GM19239 (cell line): ENCODE results near the gene KLHL20.
"Not testable (repeated sequence)": the region's sequence is repeated elsewhere in the genome, so short reads cannot be mapped to it uniquely, and the experiment has no call there.

Experiments used
- DNase-seq: peaks from one replicate; pipeline ENCODE4 v3.0.0; 2011; ENCODE audit warnings: low spot score; ENCODE audit not compliant: insufficient read length
- FAIRE-seq: peaks from 2 replicates; lab custom pipeline; 2011; peaks lifted over from hg19 to GRCh38; lab: Jason Lieb, UNC

Gene KLHL20

DNA sequence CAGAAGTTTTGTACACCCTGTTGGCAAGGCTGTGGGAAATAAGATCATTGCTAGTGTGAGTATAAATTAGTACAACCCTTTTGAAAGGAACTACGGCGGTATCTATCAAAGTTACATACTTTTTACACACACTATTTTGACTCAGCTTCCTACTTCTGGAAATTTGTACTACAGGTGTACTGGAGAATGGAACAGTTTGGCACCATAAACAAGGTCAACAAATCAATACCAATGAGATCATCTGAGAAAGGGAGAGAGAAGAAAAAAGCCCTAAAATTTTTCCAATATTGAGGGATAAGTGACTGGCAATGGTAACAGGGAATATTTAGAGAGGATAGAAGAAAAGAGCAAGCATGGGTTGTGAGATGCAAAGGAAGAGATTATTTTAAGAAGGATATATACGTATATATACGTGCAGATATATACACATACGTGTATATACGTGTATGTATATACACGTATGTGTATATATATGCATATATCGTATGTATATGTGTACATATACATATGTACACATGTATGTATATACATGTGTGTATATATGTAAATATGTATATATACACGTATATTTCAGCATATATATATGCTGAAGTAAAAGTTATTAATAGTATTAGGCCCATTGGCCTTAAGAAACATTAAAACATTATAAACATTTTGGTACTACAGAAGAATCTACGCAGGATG, 27.6 kb downstream of the KLHL20 start:
- FAIRE-seq (no peak), DNase-seq (no peak)

GRCh38 chr1:173744651-173745050, 29.9 kb downstream of the KLHL20 start:
- DNase-seq (no peak), FAIRE-seq (no peak)

DNA sequence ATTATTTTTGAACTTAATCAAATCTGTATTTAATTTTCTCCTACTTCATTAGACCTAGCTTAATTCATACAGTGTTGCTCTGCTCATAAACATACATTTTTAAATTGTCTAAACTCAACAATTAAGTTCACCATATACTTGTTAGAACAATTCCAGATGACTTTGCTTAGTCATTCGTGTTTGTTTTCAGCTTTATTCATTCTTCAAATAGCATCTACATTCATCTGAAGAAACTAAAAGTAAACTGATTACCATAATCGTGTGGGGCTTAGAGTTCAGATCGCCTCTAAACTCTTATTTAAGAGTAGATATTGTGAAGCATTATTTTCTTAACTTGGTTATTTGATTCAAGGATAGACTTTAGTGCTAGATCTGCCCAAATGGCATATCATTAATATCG, 34.4 kb downstream of the KLHL20 start:
- FAIRE-seq (no peak), DNase-seq (no peak)

- no peak for FAIRE-seq
- DNase-seq = no peak
Measured at GRCh38 chr1:173753830-173754229, 39.0 kb downstream of the KLHL20 start.

GRCh38 chr1:173757666-173758065, 42.9 kb downstream of the KLHL20 start:
- DNase-seq = no peak
- no peak for FAIRE-seq

DNA sequence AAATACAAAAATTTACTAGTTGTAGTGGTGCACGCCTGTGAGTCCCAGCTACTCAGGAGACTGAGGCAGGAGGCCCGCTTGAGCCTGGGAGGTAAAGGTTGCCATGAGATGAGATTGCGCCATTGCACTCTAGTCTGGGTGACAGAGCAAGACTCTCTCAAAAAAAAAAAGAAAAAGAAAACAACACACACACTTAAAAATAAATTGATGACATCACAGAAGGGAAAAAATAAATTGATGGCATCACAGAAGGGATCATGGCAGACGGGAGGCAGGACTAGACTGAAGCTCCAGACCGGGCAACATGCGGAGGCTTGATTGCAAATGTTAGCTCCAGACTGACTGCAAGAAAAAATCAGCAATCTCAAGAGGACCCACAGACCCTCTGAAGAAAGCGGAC, 43.3 kb downstream of the KLHL20 start:
- FAIRE-seq = no peak
- DNase-seq = no peak

DNA sequence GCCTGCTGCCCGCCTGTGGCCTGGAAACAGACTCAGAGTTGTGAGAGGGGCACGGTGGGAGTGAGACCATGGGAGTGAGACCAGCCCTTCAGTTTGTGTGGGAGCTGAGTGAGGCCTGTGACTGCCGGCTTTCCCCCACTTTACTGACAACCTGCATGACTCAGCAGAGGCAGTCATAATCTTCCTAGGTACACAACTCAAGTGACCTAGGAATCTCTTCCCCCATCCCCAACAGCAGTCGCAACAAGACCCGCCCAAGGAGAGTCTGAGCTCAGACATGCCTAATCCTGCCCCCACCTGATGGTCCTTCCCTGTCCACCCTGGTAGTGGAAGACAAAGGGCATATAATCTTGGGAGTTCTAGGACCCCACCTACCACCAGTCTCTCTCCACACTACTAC, 44.2 kb downstream of the KLHL20 start:
- no peak for DNase-seq
- no peak for FAIRE-seq

DNA sequence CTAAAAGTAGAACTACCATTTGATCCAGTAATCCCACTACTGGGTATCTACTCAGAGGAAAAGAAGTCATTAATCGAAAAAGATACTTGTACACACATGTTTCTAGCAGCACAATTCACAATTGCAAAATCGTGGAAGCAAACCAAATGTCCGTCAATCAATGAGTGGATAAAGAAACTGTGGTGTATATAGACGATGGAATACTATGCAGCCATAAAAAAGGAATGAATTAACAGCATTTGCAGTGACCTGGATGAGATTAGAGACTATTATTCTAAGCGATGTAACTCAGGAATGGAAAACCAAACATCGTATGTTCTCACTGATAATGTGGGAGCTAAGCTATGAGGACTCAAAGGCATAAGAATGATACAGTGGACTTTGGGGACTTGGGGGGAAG, 49.5 kb downstream of the KLHL20 start:
- not testable (repeated sequence) for FAIRE-seq, DNase-seq

DNA sequence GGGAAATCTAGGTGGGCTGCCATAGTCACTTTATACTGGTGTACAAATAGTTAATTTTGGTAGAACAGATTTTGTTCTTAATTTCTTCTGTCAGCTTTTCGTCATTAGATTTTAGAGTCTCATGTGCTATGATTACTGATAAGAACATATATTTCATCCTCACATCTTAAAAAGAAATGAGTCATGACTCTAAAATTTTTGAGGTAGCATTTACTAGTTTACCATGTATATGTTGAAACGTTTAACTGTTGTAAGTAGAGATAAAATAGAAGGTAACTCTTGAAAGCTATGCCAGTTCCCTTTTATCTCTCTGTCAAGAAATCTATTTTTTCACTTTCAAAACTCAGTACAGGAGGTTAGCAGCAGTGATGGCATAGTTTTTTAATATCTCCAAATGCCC, 53.4 kb downstream of the KLHL20 start:
- no peak for DNase-seq
- no peak for FAIRE-seq

DNA sequence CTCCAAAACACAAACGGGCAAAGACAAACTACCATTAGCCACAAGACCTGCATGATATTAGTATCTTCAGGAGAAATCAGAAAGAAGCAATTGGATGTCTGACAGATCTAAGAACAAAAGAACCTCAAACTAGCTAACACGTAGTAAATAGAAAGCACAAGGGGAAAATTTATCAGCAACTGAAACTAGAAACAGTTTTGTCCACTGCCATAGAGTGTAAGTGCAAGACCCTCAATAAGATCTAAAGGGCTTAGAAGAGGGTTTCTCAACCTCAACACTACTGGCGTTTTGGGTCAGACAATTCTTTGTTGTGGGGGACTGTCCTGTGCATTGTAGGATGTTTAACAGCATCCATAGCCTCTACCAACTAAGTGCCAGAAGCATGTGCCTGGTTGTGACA, 54.0 kb downstream of the KLHL20 start:
- DNase-seq = no peak
- FAIRE-seq = no peak

DNA sequence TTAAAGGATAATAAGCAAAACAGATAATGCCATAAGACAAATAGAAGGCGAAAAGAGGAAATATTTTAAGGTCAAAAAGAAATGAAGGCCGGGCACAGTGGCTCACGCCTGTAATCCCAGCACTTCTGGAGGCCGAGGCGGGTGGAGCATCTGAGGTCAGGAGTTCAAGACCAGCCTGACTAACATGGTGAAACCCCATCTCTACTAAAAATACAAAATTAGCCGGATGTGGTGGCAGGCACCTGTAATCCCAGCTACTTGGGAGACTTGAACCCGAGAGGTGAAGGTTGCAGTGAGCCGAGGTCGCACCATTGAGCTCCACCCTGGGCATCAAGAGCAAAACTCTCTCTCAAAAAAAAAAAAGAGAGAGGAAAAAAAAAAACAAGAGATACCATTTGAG, 55.5 kb downstream of the KLHL20 start:
- DNase-seq, FAIRE-seq: not testable (repeated sequence)

- FAIRE-seq = no peak
- no peak for DNase-seq
Measured at GRCh38 chr1:173771560-173771959, 56.8 kb downstream of the KLHL20 start.

DNA sequence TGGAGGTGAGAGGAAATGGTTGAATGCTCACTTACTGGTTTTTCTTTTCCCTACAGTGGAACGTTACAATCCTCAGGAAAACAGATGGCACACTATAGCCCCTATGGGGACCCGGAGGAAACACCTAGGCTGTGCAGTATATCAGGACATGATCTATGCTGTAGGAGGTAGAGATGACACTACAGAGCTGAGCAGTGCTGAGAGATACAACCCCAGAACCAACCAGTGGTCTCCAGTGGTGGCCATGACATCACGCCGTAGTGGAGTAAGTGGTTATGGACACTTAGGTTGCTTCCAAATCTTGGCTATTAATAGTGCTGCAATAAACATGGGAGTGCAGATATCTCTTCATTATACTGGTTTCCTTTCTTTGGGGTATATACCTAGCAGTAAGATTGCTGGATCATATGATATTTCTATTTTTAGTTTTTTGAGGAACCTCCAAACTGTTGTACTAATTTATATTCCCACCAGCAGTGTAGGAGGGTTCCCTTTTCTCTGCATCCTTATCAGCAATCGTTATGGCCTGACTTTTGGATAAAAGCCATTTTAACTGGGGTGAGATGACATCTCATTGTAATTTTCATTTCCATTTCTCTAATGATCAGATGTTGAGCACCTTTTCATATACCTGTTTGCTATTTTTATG, 60.9 kb downstream of the KLHL20 start:
- FAIRE-seq (no peak), DNase-seq (no peak)

DNA sequence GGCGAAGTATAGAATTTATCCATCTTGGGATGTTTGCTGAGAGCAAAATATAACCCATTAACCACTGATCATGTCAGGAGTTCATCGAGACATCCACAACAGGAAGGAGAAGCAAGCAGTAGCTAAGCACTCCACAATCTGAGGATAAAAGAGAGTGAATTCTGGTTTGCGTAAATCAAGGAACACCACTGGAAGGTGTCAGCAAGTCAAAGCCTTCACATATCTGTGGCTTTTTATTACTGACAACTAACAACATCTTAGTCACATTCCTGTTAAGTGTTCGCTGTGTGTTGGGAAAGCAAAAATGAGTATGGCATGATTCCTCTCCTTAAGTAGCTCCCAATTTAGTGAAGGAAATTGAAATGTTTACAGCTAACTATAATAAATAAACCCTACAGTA, 65.2 kb downstream of the KLHL20 start:
- no peak for DNase-seq
- FAIRE-seq = no peak

DNA sequence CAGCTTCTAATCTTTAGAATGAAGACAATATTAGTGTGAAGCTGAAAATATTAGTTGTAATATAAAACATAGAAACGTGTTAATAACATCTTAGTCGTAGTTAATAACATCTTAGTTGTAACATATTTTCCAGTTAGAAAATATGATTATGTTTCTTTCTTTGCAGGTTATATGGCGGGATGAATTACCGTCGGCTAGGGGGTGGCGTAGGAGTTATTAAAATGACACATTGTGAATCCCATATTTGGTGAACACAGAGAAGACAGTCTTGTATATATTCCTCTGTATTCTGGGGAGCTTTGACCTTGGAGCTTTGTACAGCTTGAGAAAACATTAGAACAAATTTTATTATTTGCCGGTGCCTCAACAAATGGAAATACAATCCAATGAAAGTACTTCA, 70.2 kb downstream of the KLHL20 start:
- no peak for DNase-seq
- no peak for FAIRE-seq

GRCh38 chr1:173789841-173790240, 75.1 kb downstream of the KLHL20 start:
- FAIRE-seq (no peak), DNase-seq (no peak)

GRCh38 chr1:173798078-173798477, 83.3 kb downstream of the KLHL20 start:
- FAIRE-seq (no peak), DNase-seq (no peak)

DNA sequence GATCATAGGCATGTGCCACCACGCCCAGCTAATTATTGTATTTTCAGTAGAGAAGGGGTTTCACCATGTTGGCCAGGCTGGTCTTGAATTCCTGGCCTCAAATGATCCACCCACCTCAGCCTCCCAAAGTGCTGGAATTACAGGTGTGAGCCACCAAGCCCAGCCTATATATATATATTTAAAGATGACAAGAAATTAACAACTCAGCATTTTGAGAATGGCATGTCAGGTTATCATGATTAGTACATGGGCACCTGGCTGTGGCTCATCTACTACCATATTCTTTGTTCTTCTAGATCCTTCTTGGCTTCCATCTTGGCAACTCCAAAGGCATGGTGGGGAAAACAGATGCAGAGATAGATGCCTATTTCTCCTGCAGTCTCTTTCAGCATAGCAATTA, 85.2 kb downstream of the KLHL20 start:
- not testable (repeated sequence) for FAIRE-seq, DNase-seq

DNA sequence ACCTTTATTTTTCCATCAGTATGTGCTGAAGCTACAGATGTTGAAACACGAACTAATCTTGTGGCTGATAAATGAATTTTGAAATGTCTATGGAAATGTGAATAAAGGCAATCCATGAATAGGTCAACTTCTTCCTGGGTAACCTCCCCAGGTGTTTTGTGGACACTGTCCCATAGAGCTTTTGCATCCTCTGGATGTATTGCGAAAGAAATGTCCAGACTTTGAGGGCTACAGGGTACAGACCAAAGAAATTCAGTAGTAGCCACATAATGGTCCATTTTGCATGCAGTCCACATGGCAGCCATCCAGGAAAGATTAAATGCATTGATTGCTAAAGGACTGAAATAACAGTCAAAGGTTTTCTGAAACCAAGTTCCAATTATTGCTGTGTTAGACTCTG, 88.2 kb downstream of the KLHL20 start:
- DNase-seq (no peak), FAIRE-seq (no peak)

- FAIRE-seq, DNase-seq: not testable (repeated sequence)
Measured at GRCh38 chr1:173813654-173814053, 98.9 kb downstream of the KLHL20 start.

- DNase-seq (no peak), FAIRE-seq (no peak)
Measured at GRCh38 chr1:173818459-173818858, 103.7 kb downstream of the KLHL20 start.

GRCh38 chr1:173821680-173822079, 106.9 kb downstream of the KLHL20 start:
- FAIRE-seq = no peak

More at GRCh38 chr1:173821680-173822079, 106.9 kb downstream of the KLHL20 start:
- no peak for DNase-seq
